OCI-LY7 (cell line): ENCODE data around the gene TNIK.

Experiments used
- EZH2phosphoT487 ChIP-seq: fragments of 200-600 bp; sonication (generic); IDR thresholded peaks from 2 replicates; pipeline ENCODE4 v1.6.1; 2018; ENCODE audit warnings: low read depth, borderline replicate concordance, mild to moderate bottlenecking, mixed run types, antibody characterized with exemption, low read length, moderate library complexity, mixed read lengths
- TF ChIP-seq, protein P1 (sequence below): fragments of 200-600 bp; sonication (generic); conservative IDR thresholded peaks from 2 replicates; pipeline ENCODE4 v1.5.1; 2014; ENCODE audit warnings: mild to moderate bottlenecking, antibody characterized with exemption, low read length, moderate library complexity, mixed read lengths

DNA sequence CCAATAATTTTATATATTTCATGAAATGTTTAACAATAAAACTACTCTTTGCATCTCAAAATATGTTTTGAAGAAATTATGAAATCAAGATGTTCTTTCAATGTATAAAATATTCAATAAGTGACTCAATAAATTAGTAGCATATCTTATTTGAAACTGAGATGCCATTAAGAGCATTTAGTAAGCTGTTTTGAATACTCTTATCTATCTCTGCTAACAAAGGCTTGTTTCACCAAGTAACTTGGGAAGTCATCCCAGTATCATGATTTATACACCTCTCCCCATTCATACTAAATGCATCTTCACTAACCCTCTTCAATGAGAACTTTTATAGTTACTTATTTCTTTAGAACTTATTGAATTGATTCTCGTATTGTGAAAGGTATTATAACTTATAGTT is 43.1 kb downstream of the TNIK start:
- TF ChIP-seq, protein P1, sequence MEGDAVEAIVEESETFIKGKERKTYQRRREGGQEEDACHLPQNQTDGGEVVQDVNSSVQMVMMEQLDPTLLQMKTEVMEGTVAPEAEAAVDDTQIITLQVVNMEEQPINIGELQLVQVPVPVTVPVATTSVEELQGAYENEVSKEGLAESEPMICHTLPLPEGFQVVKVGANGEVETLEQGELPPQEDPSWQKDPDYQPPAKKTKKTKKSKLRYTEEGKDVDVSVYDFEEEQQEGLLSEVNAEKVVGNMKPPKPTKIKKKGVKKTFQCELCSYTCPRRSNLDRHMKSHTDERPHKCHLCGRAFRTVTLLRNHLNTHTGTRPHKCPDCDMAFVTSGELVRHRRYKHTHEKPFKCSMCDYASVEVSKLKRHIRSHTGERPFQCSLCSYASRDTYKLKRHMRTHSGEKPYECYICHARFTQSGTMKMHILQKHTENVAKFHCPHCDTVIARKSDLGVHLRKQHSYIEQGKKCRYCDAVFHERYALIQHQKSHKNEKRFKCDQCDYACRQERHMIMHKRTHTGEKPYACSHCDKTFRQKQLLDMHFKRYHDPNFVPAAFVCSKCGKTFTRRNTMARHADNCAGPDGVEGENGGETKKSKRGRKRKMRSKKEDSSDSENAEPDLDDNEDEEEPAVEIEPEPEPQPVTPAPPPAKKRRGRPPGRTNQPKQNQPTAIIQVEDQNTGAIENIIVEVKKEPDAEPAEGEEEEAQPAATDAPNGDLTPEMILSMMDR = no peak
- no peak for TF ChIP-seq EZH2phosphoT487
